IgD-negative memory B cell (primary cell): ENCODE data around the gene ABO. TPM values are rescaled to one million over a fixed set of nuclear protein-coding genes. Genes with fewer than 3 reads are reported as not detected.
"Not testable (repeated sequence)": the region's sequence is repeated elsewhere in the genome, so short reads cannot be mapped to it uniquely, and the experiment has no call there.

Experiments used
- H3K27ac Mint-ChIP-seq, 3 donors: one replicate each; pipeline ENCODE4 v1.8.0; 2020 to 2022; ENCODE audit warnings: mild to moderate bottlenecking in 3 of 3, mixed read lengths in 3 of 3, moderate library complexity in 1 of 3
- H3K27me3 Mint-ChIP-seq: one replicate; pipeline ENCODE4 v1.8.0; 2021; ENCODE audit warnings: mixed read lengths
- H3K36me3 Mint-ChIP-seq: one replicate; pipeline ENCODE4 v1.8.0; 2020; ENCODE audit warnings: mild to moderate bottlenecking, mixed read lengths
- H3K4me1 Mint-ChIP-seq, 3 donors: one replicate each; pipeline ENCODE4 v1.8.0; 2020 to 2022; ENCODE audit warnings: mixed read lengths in 3 of 3, mild to moderate bottlenecking in 1 of 3
- H3K4me3 Mint-ChIP-seq, 4 donors: one replicate each; pipeline ENCODE4 v1.8.0; 2020 to 2022; ENCODE audit warnings: mild to moderate bottlenecking in 4 of 4, mixed read lengths in 4 of 4, moderate library complexity in 3 of 4
- H3K9me3 Mint-ChIP-seq, 3 donors: one replicate each; pipeline ENCODE4 v1.8.0; 2020 to 2021; ENCODE audit warnings: mixed read lengths in 3 of 3, mild to moderate bottlenecking in 1 of 3
- polyA plus RNA-seq: library from polyadenylated mRNA; unstranded; fragments of 300-500 nt; fragmentation: Illumina TruSeq; gene quantifications from one replicate; pipeline ENCODE4 v1.2.3, GENCODE V29; 2021

Gene ABO
- polyA plus RNA-seq, 1 donor from 2014 or later = not detected

GRCh38 chr9:133218049-133218975 lies 56.7 kb downstream of the ABO start:
- H3K27me3 Mint-ChIP-seq = peaks cover 34% of the 10 kb centered on the region
- H3K27ac Mint-ChIP-seq, H3K4me1 Mint-ChIP-seq, H3K4me3 Mint-ChIP-seq, H3K36me3 Mint-ChIP-seq: not testable (repeated sequence)
- peaks cover 0 to 17% (median 11%) of the 10 kb centered on the region in 3 donors for H3K9me3 Mint-ChIP-seq

- Mint-ChIP-seq H3K27me3 (peaks cover 34% of the 10 kb centered on the region), H3K9me3 (peaks cover 0 to 17% (median 11%) of the 10 kb centered on the region in 3 donors), H3K4me3 (peak overlapping the region in 1 of 4 donors; percentile 63), H3K27ac (peak overlapping the region in 1 of 3 donors; percentile 29)
- not testable (repeated sequence) for H3K36me3 Mint-ChIP-seq, H3K4me1 Mint-ChIP-seq
These were observed 57.5 kb downstream of the ABO start for GRCh38 chr9:133217333-133217988.

GRCh38 chr9:133214276-133214675 lies 60.7 kb downstream of the ABO start:
- H3K27me3 Mint-ChIP-seq = peaks cover 19% of the 10 kb centered on the region
- H3K9me3 Mint-ChIP-seq = peaks cover 0 to 14% (median 11%) of the 10 kb centered on the region in 3 donors

GRCh38 chr9:133210609-133211008 lies 64.4 kb downstream of the ABO start:
- peaks cover 0 to 10% (median 9%) of the 10 kb centered on the region in 3 donors for H3K9me3 Mint-ChIP-seq
- peaks cover 7% of the 10 kb centered on the region for H3K27me3 Mint-ChIP-seq
- H3K4me3 Mint-ChIP-seq = no peak overlapping the region
- no peak overlapping the region for H3K27ac Mint-ChIP-seq
- H3K4me1 Mint-ChIP-seq = no peaks in the 10 kb centered on the region
- peaks cover 2% of the 10 kb centered on the region for H3K36me3 Mint-ChIP-seq

More at GRCh38 chr9:133214276-133214675, 60.7 kb downstream of the ABO start:
- H3K36me3 Mint-ChIP-seq, H3K4me3 Mint-ChIP-seq, H3K4me1 Mint-ChIP-seq, H3K27ac Mint-ChIP-seq: not testable (repeated sequence)

GRCh38 chr9:133210202-133210532 lies 64.8 kb downstream of the ABO start:
- peaks cover 0 to 7% (median 6%) of the 10 kb centered on the region in 3 donors for H3K9me3 Mint-ChIP-seq
- peaks cover 2% of the 10 kb centered on the region for H3K36me3 Mint-ChIP-seq
- peaks cover 4% of the 10 kb centered on the region for H3K27me3 Mint-ChIP-seq
- H3K4me1 Mint-ChIP-seq = no peaks in the 10 kb centered on the region
- H3K4me3 Mint-ChIP-seq = no peak overlapping the region
- no peak overlapping the region for H3K27ac Mint-ChIP-seq

GRCh38 chr9:133209327-133210201 lies 65.4 kb downstream of the ABO start:
- H3K36me3 Mint-ChIP-seq, H3K4me1 Mint-ChIP-seq, H3K27me3 Mint-ChIP-seq, H3K4me3 Mint-ChIP-seq, H3K27ac Mint-ChIP-seq, H3K9me3 Mint-ChIP-seq: not testable (repeated sequence)

GRCh38 chr9:133208880-133209300 lies 66.1 kb downstream of the ABO start, which contains the start of gene OBP2B:
OBP2B (minus strand) TSS chr9:133209250; CDS start chr9:133209199, 51 bp downstream.
- H3K9me3 Mint-ChIP-seq, H3K36me3 Mint-ChIP-seq, H3K27ac Mint-ChIP-seq, H3K4me1 Mint-ChIP-seq, H3K27me3 Mint-ChIP-seq: not testable (repeated sequence)
- peak within 1 kb of the TSS in 1 of 4 donors; percentile 72 for H3K4me3 Mint-ChIP-seq

- not testable (repeated sequence) for H3K27ac Mint-ChIP-seq, H3K9me3 Mint-ChIP-seq, H3K27me3 Mint-ChIP-seq, H3K36me3 Mint-ChIP-seq, H3K4me1 Mint-ChIP-seq
- H3K4me3 Mint-ChIP-seq = peak overlapping the region in 1 of 4 donors; percentile 72
These were observed 66.7 kb downstream of the ABO start for GRCh38 chr9:133208171-133208879.

GRCh38 chr9:133207540-133208170 lies 67.3 kb downstream of the ABO start:
- peaks cover 11% of the 10 kb centered on the region for H3K27me3 Mint-ChIP-seq
- H3K36me3 Mint-ChIP-seq = peaks cover 2% of the 10 kb centered on the region
- no peak overlapping the region for H3K4me3 Mint-ChIP-seq
- no peak overlapping the region for H3K27ac Mint-ChIP-seq
- no peaks in the 10 kb centered on the region for H3K9me3 Mint-ChIP-seq
- no peaks in the 10 kb centered on the region for H3K4me1 Mint-ChIP-seq

- no peaks in the 10 kb centered on the region for H3K4me1 Mint-ChIP-seq
- no peak overlapping the region for H3K4me3 Mint-ChIP-seq
- peaks cover 11% of the 10 kb centered on the region for H3K27me3 Mint-ChIP-seq
- no peaks in the 10 kb centered on the region for H3K9me3 Mint-ChIP-seq
- H3K36me3 Mint-ChIP-seq = peaks cover 2% of the 10 kb centered on the region
- H3K27ac Mint-ChIP-seq = no peak overlapping the region
These were observed 67.9 kb downstream of the ABO start for GRCh38 chr9:133207021-133207531.

- H3K9me3 Mint-ChIP-seq = no peaks in the 10 kb centered on the region
- no peak overlapping the region for H3K27ac Mint-ChIP-seq
- peaks cover 11% of the 10 kb centered on the region for H3K27me3 Mint-ChIP-seq
- no peaks in the 10 kb centered on the region for H3K4me1 Mint-ChIP-seq
- H3K36me3 Mint-ChIP-seq = peaks cover 2% of the 10 kb centered on the region
- no peak overlapping the region for H3K4me3 Mint-ChIP-seq
These were observed 68.7 kb downstream of the ABO start for GRCh38 chr9:133205996-133206931.

- H3K36me3 Mint-ChIP-seq, H3K9me3 Mint-ChIP-seq, H3K4me1 Mint-ChIP-seq, H3K27ac Mint-ChIP-seq, H3K4me3 Mint-ChIP-seq: not testable (repeated sequence)
- H3K27me3 Mint-ChIP-seq = peaks cover 11% of the 10 kb centered on the region
These were observed 69.5 kb downstream of the ABO start for GRCh38 chr9:133205481-133205887.
